Measurements from ENCODE around the gene TGM1. TPM values are rescaled to one million over a fixed set of nuclear protein-coding genes. Genes with fewer than 3 reads are reported as not detected.

The TGM1 gene
- total RNA-seq, 4 donors from 2014 or later: 1.3 to 43.3 (median 6.3) TPM

DNA sequence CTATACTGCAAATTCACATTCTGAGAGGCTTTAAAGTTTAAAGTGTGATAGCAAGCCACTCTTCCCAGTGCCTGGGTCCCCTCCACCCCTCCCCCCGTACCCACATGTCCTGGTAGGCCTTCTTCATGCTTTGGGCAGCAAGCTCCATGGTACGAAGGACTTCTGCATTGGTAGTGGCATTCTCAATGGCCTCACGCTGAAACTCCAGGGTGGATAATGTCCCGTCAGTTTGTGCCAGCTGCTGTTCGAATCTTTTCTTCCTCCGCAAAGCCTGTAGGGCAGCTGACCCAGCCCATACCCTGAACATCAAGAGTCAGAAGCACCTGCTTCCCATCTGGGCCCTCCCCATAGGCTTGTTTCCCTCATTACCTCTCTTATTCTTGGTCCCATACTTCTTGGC lies 51.7 kb downstream of the TGM1 start:
- no peak for ATAC-seq
- no peaks in the 10 kb centered on the region for H3K27me3 ChIP-seq
- H3K36me3 ChIP-seq: peaks cover 0 to 54% of the 10 kb centered on the region in 2 donors
- H3K9me3 ChIP-seq: no peaks in the 10 kb centered on the region
- H3K4me3 ChIP-seq: no peak overlapping the region
- H3K4me1 ChIP-seq: peaks cover 0 to 43% (median 13%) of the 10 kb centered on the region in 3 donors
- H3K27ac ChIP-seq: no peak overlapping the region
- 82 to 93% methylated on average over 5 to 6 of the region's 6 CpGs for WGBS, 2 donors (ENCODE audit: low coverage in 1 of 2)
- TF ChIP-seq EP300 (IDR thresholded peaks at IDR 0.05) (no peak), POLR2AphosphoS5 (IDR thresholded peaks at IDR 0.05) (no peak), POLR2A (IDR thresholded peaks at IDR 0.05) (no peak), CTCF (IDR thresholded peaks at IDR 0.05) (no peak)

- H3K9me3 ChIP-seq: no peaks in the 10 kb centered on the region
- no peaks in the 10 kb centered on the region for H3K27me3 ChIP-seq
- no peak overlapping the region for H3K4me3 ChIP-seq
- WGBS, 2 donors (ENCODE audit: low coverage in 1 of 2): 100% methylated on average over 2 of the region's 2 CpGs; no CpG with 5 or more reads in 1 of the 2 donors
- no peak for ATAC-seq
- TF ChIP-seq POLR2AphosphoS5 (IDR thresholded peaks at IDR 0.05) (no peak), CTCF (IDR thresholded peaks at IDR 0.05) (no peak), POLR2A (IDR thresholded peaks at IDR 0.05) (no peak), EP300 (IDR thresholded peaks at IDR 0.05) (no peak)
- H3K4me1 ChIP-seq: peaks cover 0 to 15% (median 0%) of the 10 kb centered on the region in 3 donors
- H3K27ac ChIP-seq: no peak overlapping the region
- H3K36me3 ChIP-seq: peaks cover 0 to 87% of the 10 kb centered on the region in 2 donors
These were observed 55.4 kb downstream of the TGM1 start for GRCh38 chr14:24207625-24208024.

DNA sequence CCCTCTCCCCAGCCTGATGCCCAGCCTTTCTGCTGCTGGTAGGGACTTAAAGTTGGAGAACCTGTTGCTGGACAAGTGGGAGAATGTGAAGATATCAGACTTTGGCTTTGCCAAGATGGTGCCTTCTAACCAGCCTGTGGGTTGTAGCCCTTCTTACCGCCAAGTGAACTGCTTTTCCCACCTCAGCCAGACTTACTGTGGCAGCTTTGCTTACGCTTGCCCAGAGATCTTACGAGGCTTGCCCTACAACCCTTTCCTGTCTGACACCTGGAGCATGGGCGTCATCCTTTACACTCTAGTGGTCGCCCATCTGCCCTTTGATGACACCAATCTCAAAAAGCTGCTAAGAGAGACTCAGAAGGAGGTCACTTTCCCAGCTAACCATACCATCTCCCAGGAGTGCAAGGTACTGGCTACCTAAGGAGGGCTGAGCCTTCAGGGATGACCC lies 55.8 kb downstream of the TGM1 start:
- H3K4me3 ChIP-seq: no peak overlapping the region
- TF ChIP-seq EP300 (IDR thresholded peaks at IDR 0.05) (no peak), POLR2A (IDR thresholded peaks at IDR 0.05) (no peak), POLR2AphosphoS5 (IDR thresholded peaks at IDR 0.05) (no peak), CTCF (IDR thresholded peaks at IDR 0.05) (no peak)
- ATAC-seq: no peak
- no peaks in the 10 kb centered on the region for H3K9me3 ChIP-seq
- H3K27me3 ChIP-seq: no peaks in the 10 kb centered on the region
- H3K4me1 ChIP-seq: peaks cover 0 to 10% (median 0%) of the 10 kb centered on the region in 3 donors
- WGBS, 2 donors (ENCODE audit: low coverage in 1 of 2): 83% methylated on average over 3 of the region's 5 CpGs; no CpG with 5 or more reads in 1 of the 2 donors
- H3K36me3 ChIP-seq: peaks cover 0 to 91% of the 10 kb centered on the region in 2 donors
- H3K27ac ChIP-seq: no peak overlapping the region

DNA sequence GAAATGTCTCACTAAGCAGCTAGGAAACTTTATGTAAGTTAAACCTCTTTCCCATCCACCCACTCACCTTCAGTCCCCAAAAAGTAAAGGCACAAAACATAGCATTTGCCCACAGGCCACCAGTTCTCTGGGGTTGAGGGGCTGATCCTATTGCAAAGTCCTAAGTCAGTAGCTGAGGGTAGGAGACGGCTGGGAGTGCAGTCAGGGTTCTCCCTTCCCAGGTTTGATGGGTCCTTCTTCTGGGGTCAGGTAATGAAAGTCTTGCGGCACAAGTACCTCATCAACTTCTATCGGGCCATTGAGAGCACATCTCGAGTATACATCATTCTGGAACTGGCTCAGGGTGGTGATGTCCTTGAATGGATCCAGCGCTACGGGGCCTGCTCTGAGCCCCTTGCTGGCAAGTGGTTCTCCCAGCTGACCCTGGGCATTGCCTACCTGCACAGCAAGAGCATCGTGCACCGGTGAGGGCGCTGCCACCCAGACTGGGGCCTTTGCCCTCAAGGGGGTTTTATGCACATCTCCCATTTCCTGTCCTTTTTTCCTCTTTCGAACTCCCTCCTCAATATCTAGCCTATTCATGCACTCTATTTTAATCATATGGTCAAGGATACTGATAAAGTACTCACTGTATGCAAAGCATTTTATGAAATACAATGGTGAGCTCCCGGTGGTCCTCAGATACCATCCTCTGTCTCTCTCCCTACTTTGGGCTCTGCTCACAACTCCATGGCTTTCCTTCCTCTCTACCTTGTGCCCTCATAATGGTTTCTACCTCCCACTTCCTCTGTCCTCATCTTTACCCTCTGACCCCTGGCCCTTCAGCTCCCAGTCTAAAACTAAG lies 56.5 kb downstream of the TGM1 start:
- H3K36me3 ChIP-seq: peaks cover 0 to 95% of the 10 kb centered on the region in 2 donors
- ATAC-seq: no peak

More for the DNA sequence above, 56.5 kb downstream of the TGM1 start:
- no peak for TF ChIP-seq POLR2A (IDR thresholded peaks at IDR 0.05)
- no peak for TF ChIP-seq EP300 (IDR thresholded peaks at IDR 0.05)
- no peak for TF ChIP-seq POLR2AphosphoS5 (IDR thresholded peaks at IDR 0.05)
- TF ChIP-seq CTCF (IDR thresholded peaks at IDR 0.05): no peak
- Histone ChIP-seq H3K27me3 (no peaks in the 10 kb centered on the region), H3K4me1 (peaks cover 0 to 3% (median 0%) of the 10 kb centered on the region in 3 donors), H3K9me3 (no peaks in the 10 kb centered on the region), H3K27ac (no peak overlapping the region), H3K4me3 (no peak overlapping the region)
- WGBS, 2 donors (ENCODE audit: low coverage in 1 of 2): 87 to 94% methylated on average over 8 to 9 of the region's 11 CpGs

Measured in gastroesophageal sphincter (tissue), 4 donors.